A549 (cell line): ENCODE measurements around the gene ARHGEF1. TPM values are rescaled to one million over a fixed set of nuclear protein-coding genes. Genes with fewer than 3 reads are reported as not detected.

Source experiments
- ATAC-seq, 2 experiments: fragments of 200-7000 bp in 1 of 2; fragments of >200 bp in 1 of 2; cut with Nextera tagmentation in 1 of 2; cut with Tn5 transposase in 1 of 2; 3 replicates each; pipeline versions ENCODE4 v1.8.0 to v1.9.1; 2018 to 2020; ENCODE audit warnings: mild to moderate bottlenecking in 1 of 2, moderate library complexity in 1 of 2
- CTCF ChIA-PET: fragments of 300-600 bp; sonication (Branson Sonifier 250); formaldehyde crosslinking; extraction: SDS; loops from one replicate; lab custom pipeline; 2021; ENCODE audit warnings: antibody characterized with exemption, inconsistent platforms; lab: Yijun Ruan, JAX
- POLR2A ChIA-PET: fragments of 350-600 bp; formaldehyde crosslinking; extraction: SDS; loops from one replicate; lab custom pipeline; 2021; ENCODE audit warnings: antibody characterized with exemption, inconsistent platforms; lab: Yijun Ruan, JAX
- DNase-seq, 2 experiments: peaks; one replicate each; pipeline versions ENCODE4 v3.0.0 to v3.0.0-alpha.2; 2011 to 2016; ENCODE audit warnings: low read depth in 1 of 2, low spot score in 1 of 2
- FAIRE-seq: peaks from 2 replicates; lab custom pipeline; 2011; peaks lifted over from hg19 to GRCh38; lab: Jason Lieb, UNC
- H3K27ac ChIP-seq, 2 experiments: fragments of >200 bp; sonication (Bioruptor Twin); formaldehyde crosslinking; 3 replicates each; pipeline ENCODE4 v1.5.1; 2016 to 2017
- H3K4me1 ChIP-seq: fragments of >200 bp; sonication (Bioruptor Twin); formaldehyde crosslinking; 3 replicates; pipeline ENCODE4 v1.6.1; 2016
- H3K4me2 ChIP-seq: fragments of >200 bp; sonication (Bioruptor Twin); formaldehyde crosslinking; 3 replicates; pipeline ENCODE4 v1.6.1; 2016
- H3K4me3 ChIP-seq: fragments of >200 bp; sonication (Bioruptor Twin); formaldehyde crosslinking; 3 replicates; pipeline ENCODE4 v1.5.1; 2016
- H3K9me3 ChIP-seq: fragments of >200 bp; sonication (Bioruptor Twin); formaldehyde crosslinking; 3 replicates; pipeline ENCODE4 v1.6.1; 2016
- CBX8 ChIP-seq: fragments of 200-600 bp; sonication (generic); IDR thresholded peaks from 2 replicates; pipeline ENCODE4 v1.6.1; 2016
- CHD4 ChIP-seq: fragments of 200-600 bp; sonication (generic); IDR thresholded peaks from 2 replicates; pipeline ENCODE4 v1.6.1; 2016; ENCODE audit warnings: antibody characterized with exemption, mild to moderate bottlenecking, borderline replicate concordance
- E2F6 ChIP-seq: IDR thresholded peaks from 2 replicates; pipeline ENCODE4 v1.6.1; 2012; ENCODE audit warnings: low read depth, borderline replicate concordance
- ELK1 ChIP-seq: fragments of 150-350 bp; IDR thresholded peaks from 2 replicates; pipeline ENCODE4 v1.6.1; 2014; ENCODE audit warnings: low read depth, mild to moderate bottlenecking, low read length
- FOXS1 ChIP-seq: fragments of 250-450 bp; sonication (Bioruptor Pico); IDR thresholded peaks from 2 replicates; pipeline ENCODE4 v1.5.0; 2020; ENCODE audit warnings: mild to moderate bottlenecking, moderate library complexity
- JUNB ChIP-seq: fragments of >200 bp; sonication (Bioruptor Twin); formaldehyde crosslinking; IDR thresholded peaks from 2 replicates; pipeline ENCODE4 v1.6.1; 2016
- KDM1A ChIP-seq: fragments of 200-600 bp; sonication (generic); IDR thresholded peaks from 2 replicates; pipeline ENCODE4 v1.6.1; 2016; ENCODE audit warnings: low read depth, mild to moderate bottlenecking
- MAFK ChIP-seq: fragments of 450-650 bp; IDR thresholded peaks from 2 replicates; pipeline ENCODE4 v1.6.1; 2014; ENCODE audit not compliant: partially characterized antibody
- MAX ChIP-seq: IDR thresholded peaks from 2 replicates; pipeline ENCODE4 v1.6.1; 2012
- NPAS2 ChIP-seq: fragments of 250-450 bp; sonication (Bioruptor Pico); IDR thresholded peaks from 2 replicates; pipeline ENCODE4 v1.8.0; 2022; ENCODE audit warnings: mild to moderate bottlenecking, moderate library complexity, borderline replicate concordance
- PBX3 ChIP-seq: IDR thresholded peaks from 2 replicates; pipeline ENCODE4 v1.6.1; 2012
- PHF8 ChIP-seq: fragments of 200-600 bp; sonication (generic); IDR thresholded peaks from 2 replicates; pipeline ENCODE4 v1.6.1; 2016; ENCODE audit warnings: low read depth, mild to moderate bottlenecking, antibody characterized with exemption, moderate library complexity, borderline replicate concordance
- POLR2AphosphoS2 ChIP-seq: conservative IDR thresholded peaks from 2 replicates; pipeline ENCODE4 v1.6.1; 2012; ENCODE audit warnings: low read length, improper control_type of control experiment, inconsistent platforms
- RCOR1 ChIP-seq: fragments of 150-350 bp; IDR thresholded peaks from 2 replicates; pipeline ENCODE4 v1.6.1; 2014; ENCODE audit warnings: antibody characterized with exemption, low read length, low read depth
- SMC3 ChIP-seq: fragments of >200 bp; sonication (Bioruptor Twin); formaldehyde crosslinking; IDR thresholded peaks from 3 replicates; pipeline ENCODE4 v1.6.1; 2018; ENCODE audit warnings: inconsistent platforms
- USF2 ChIP-seq: fragments of 450-650 bp; IDR thresholded peaks from 2 replicates; pipeline ENCODE4 v1.6.1; 2014; ENCODE audit warnings: antibody characterized with exemption
- ZFP36 ChIP-seq: fragments of 450-650 bp; IDR thresholded peaks from 2 replicates; pipeline ENCODE4 v1.6.1; 2014; ENCODE audit warnings: borderline replicate concordance; ENCODE audit not compliant: partially characterized antibody
- ZSCAN20 ChIP-seq: fragments of 250-450 bp; sonication (Bioruptor Pico); IDR thresholded peaks from 2 replicates; pipeline ENCODE4 v1.8.0; 2022; ENCODE audit warnings: mild to moderate bottlenecking, moderate library complexity
- WGBS: methylation state at CpG from one replicate; pipeline ENCODE4 v1.1.6; 2017; ENCODE audit errors: missing lambda C conversion rate; 5-methylcytosine and 5-hydroxymethylcytosine counted together
- polyA plus RNA-seq, 4 experiments: library from polyadenylated mRNA; depleted of rRNA in 3 of 4; stranded (reverse); fragments of >200 nt; fragmentation: RNase III in 1 of 4; extraction: RNeasy Plus Mini Kit Qiagen cat#74134 plus additional on column Dnase treatment in 1 of 4; gene quantifications; 2 replicates in 3 of 4; 3 replicates in 1 of 4; pipeline ENCODE4 v1.2.3, GENCODE V29; 2011 to 2017
- TF ChIP-seq, protein P1 (sequence below): fragments of 250-450 bp; sonication (Bioruptor Pico); IDR thresholded peaks from 2 replicates; pipeline ENCODE4 v1.5.0; 2020; ENCODE audit warnings: low read depth, mild to moderate bottlenecking, moderate library complexity

Gene ARHGEF1
- polyA plus RNA-seq, 2 of the 4 experiments (the other 2 are of a cell fraction), result 38.0 to 84.2 TPM

- Histone ChIP-seq H3K4me3 (no peak within 1 kb of the TSS), H3K4me1 (peaks cover 10% of the 10 kb centered on the region), H3K4me2 (no peak within 1 kb of the TSS), H3K27ac (peak within 1 kb of the TSS in 1 of 2 experiments; percentile 2; a peak in 3 of 6 replicates)
- 78% methylated on average over 8 of the region's 9 CpGs for WGBS
- CTCF ChIA-PET, result interaction anchor here (1.1 to 8.4 kb wide), 10 partner anchors 9 to 81 kb away, joined by 3 to 87 read pairs (median 5); partner anchors contain the start of genes ERFL, RABAC1 and RPS19
- no peak for FAIRE-seq
- POLR2A ChIA-PET, result interaction anchor here (0.9 kb wide), 1 partner anchor 17 kb away, joined by 5 read pairs; the partner anchor contains the start of gene RPS19
- no peak for DNase-seq
- ATAC-seq, result no peak
- no peak for TF ChIP-seq PHF8
- no peak for TF ChIP-seq CHD4
- no peak for TF ChIP-seq ZSCAN20
- no peak for TF ChIP-seq E2F6
- no peak for TF ChIP-seq ELK1
- 0 out of 2 replicates have a peak, but pooled peaks have one; percentile 8 for TF ChIP-seq USF2
- TF ChIP-seq, all 56 proteins: peak for 1
- H3K9me3 ChIP-seq, result no peaks in the 10 kb centered on the region
These were observed 5.8 kb upstream of the ARHGEF1 start, which contains the start of gene CD79A for GRCh38 chr19:41876847-41877832. Gene CD79A (plus strand): TSS chr19:41877279. CDS start chr19:41877305, 26 bp downstream.

- Histone ChIP-seq H3K9me3 (no peaks in the 10 kb centered on the region), H3K4me3 (no peak overlapping the region), H3K27ac (no peak overlapping the region; a peak in 1 of 6 replicates), H3K4me1 (peaks cover 10% of the 10 kb centered on the region), H3K4me2 (no peak overlapping the region)
- ATAC-seq (no peak), FAIRE-seq (no peak), DNase-seq (no peak)
- ChIA-PET CTCF (interaction anchor here (1.3 to 8.4 kb wide), 6 partner anchors 8 to 80 kb away, joined by 3 to 87 read pairs (median 6); partner anchors contain the start of gene RABAC1), POLR2A (no interaction called here)
- no peak for TF ChIP-seq MAFK
- TF ChIP-seq NPAS2, result no peak
- TF ChIP-seq, protein P1, sequence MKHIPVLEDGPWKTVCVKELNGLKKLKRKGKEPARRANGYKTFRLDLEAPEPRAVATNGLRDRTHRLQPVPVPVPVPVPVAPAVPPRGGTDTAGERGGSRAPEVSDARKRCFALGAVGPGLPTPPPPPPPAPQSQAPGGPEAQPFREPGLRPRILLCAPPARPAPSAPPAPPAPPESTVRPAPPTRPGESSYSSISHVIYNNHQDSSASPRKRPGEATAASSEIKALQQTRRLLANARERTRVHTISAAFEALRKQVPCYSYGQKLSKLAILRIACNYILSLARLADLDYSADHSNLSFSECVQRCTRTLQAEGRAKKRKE, result no peak
- TF ChIP-seq KDM1A, result no peak
- no peak for TF ChIP-seq CBX8
- TF ChIP-seq PBX3, result no peak
- TF ChIP-seq FOXS1 (CRISPR knock-in tag), result no peak
- no peak for TF ChIP-seq ZFP36
- TF ChIP-seq RCOR1, result no peak
- TF ChIP-seq MAX, result no peak
- no peak for TF ChIP-seq CHD4
- TF ChIP-seq PHF8, result no peak
- no peak for TF ChIP-seq JUNB
- no peak for TF ChIP-seq POLR2AphosphoS2
- no peak for TF ChIP-seq SMC3
- 83% methylated on average over 17 of the region's 17 CpGs for WGBS
These were observed 4.8 kb upstream of the ARHGEF1 start for GRCh38 chr19:41877916-41878905.
